Measurements from ENCODE around the gene CD40LG.

DNA sequence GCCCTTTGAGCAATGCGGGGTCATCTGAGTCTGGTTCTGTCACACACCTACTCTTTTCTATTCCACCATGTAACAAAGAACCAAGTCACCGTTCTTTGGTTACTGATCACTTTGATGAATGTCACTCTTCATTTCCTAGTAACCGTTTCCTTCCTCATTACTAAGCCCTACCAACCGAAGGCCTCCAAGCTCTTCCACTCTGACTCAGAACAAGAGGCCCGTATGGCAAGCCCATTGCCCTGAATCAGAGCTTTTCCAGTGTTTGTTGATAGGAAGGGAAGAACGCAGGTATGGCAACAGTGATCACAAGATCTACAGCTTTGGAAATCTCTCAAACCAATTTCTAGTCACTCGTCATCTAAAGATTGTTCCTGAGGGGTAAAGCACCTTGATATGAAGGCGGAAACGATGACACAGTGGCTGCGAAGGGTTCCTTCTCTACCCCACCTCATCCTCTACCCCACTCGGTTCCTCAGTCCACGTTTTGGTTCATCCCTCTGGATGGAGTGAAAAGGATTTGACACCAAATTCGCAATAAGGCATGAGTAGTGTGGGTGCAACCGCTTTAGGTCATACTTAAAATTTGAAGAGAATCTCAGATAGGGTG lies 28.0 kb upstream of the CD40LG start:
- TF ChIP-seq, protein P1, sequence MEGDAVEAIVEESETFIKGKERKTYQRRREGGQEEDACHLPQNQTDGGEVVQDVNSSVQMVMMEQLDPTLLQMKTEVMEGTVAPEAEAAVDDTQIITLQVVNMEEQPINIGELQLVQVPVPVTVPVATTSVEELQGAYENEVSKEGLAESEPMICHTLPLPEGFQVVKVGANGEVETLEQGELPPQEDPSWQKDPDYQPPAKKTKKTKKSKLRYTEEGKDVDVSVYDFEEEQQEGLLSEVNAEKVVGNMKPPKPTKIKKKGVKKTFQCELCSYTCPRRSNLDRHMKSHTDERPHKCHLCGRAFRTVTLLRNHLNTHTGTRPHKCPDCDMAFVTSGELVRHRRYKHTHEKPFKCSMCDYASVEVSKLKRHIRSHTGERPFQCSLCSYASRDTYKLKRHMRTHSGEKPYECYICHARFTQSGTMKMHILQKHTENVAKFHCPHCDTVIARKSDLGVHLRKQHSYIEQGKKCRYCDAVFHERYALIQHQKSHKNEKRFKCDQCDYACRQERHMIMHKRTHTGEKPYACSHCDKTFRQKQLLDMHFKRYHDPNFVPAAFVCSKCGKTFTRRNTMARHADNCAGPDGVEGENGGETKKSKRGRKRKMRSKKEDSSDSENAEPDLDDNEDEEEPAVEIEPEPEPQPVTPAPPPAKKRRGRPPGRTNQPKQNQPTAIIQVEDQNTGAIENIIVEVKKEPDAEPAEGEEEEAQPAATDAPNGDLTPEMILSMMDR (IDR thresholded peaks at IDR 0.05 in 8 of 11, conservative IDR thresholded peaks at IDR 0.05 in 3 of 11): no peak
- no peak for TF ChIP-seq POLR2A (IDR thresholded peaks at IDR 0.05)

All from spleen (tissue), 7 donors.